Activated CD4-positive, alpha-beta memory T cell treated with anti-CD3 and anti-CD28 coated beads for 36 hours (primary cell): Measurements from ENCODE around the gene GRP. TPM values are rescaled to one million over a fixed set of nuclear protein-coding genes. Genes with fewer than 3 reads are reported as not detected.

Experiments
- CTCF ChIA-PET: fragments of 350-600 bp; sonication (Branson Sonifier 250); formaldehyde crosslinking; loops from one replicate; lab custom pipeline; 2021; ENCODE audit warnings: antibody characterized with exemption, inconsistent platforms; lab: Charles Lee
- POLR2A ChIA-PET: fragments of 350-600 bp; sonication (Branson Sonifier 250); formaldehyde crosslinking; loops from one replicate; lab custom pipeline; 2021; ENCODE audit warnings: antibody characterized with exemption; lab: Charles Lee
- DNase-seq: peaks from one replicate; pipeline ENCODE4 v3.0.0-alpha.2; 2020
- H3K27ac Mint-ChIP-seq: one replicate; pipeline ENCODE4 v1.8.0; 2021; ENCODE audit warnings: mixed read lengths
- H3K27me3 Mint-ChIP-seq: one replicate; pipeline ENCODE4 v1.8.0; 2021; ENCODE audit warnings: mixed read lengths
- H3K36me3 Mint-ChIP-seq: one replicate; pipeline ENCODE4 v1.8.0; 2021; ENCODE audit warnings: mixed read lengths
- H3K4me1 Mint-ChIP-seq: one replicate; pipeline ENCODE4 v1.8.0; 2021; ENCODE audit warnings: low read depth, mixed read lengths
- H3K4me3 Mint-ChIP-seq: one replicate; pipeline ENCODE4 v1.8.0; 2021; ENCODE audit warnings: mild to moderate bottlenecking, mixed read lengths
- H3K9me3 Mint-ChIP-seq: one replicate; pipeline ENCODE4 v1.8.0; 2021; ENCODE audit warnings: mixed read lengths
- intact Hi-C: fragments of 100-400 bp; cut with micrococcal nuclease; formaldehyde crosslinking; loops from one replicate; pipeline ENCODE4 v1.15.1; 2023
- total RNA-seq, 2 experiments: library from RNA; stranded (reverse); gene quantifications; one replicate each; pipeline ENCODE4 v1.2.3, GENCODE V29; 2021

The GRP gene
- total RNA-seq, 2 experiments from 2014 or later: not detected

DNA sequence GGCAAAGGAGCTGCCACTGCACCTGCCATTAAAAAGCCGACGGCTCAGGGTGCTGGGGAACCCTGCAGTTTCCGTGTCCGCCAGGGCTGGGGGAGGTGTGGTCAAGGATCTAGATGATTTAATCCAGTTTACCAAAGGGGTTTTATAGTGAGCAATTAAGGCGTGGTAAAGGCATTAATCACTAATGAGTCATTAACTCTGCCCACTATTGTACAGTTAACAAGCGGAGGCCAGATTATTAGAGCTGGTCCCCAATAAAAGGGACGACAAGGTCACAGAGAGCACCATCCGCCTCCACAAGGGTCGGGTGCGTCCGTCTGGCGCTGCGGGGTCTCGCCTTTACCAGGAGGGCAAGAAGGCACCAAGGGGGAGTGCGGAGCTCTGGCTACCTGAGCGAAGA lies 43.7 kb downstream of the GRP start:
- no peaks in the 10 kb centered on the region for H3K9me3 Mint-ChIP-seq
- peaks cover 79% of the 10 kb centered on the region for H3K27me3 Mint-ChIP-seq
- no peak overlapping the region for H3K4me3 Mint-ChIP-seq
- H3K4me1 Mint-ChIP-seq: peaks cover 26% of the 10 kb centered on the region
- H3K36me3 Mint-ChIP-seq: no peaks in the 10 kb centered on the region
- DNase-seq: no peak
- H3K27ac Mint-ChIP-seq: no peak overlapping the region
- ChIA-PET CTCF (interaction anchor here (1.1 kb wide), 1 partner anchor 9 kb away, joined by 3 read pairs; no protein-coding TSS in a partner anchor), POLR2A (no interaction called here)
- intact Hi-C loops: no loop called here

GRCh38 chr18:59264121-59264571 lies 44.2 kb downstream of the GRP start:
- no peaks in the 10 kb centered on the region for H3K9me3 Mint-ChIP-seq
- DNase-seq: no peak
- peaks cover 29% of the 10 kb centered on the region for H3K4me1 Mint-ChIP-seq
- intact Hi-C loops: no loop called here
- H3K27ac Mint-ChIP-seq: no peak overlapping the region
- H3K4me3 Mint-ChIP-seq: no peak overlapping the region
- H3K36me3 Mint-ChIP-seq: no peaks in the 10 kb centered on the region
- H3K27me3 Mint-ChIP-seq: peaks cover 79% of the 10 kb centered on the region
- POLR2A ChIA-PET: no interaction called here
- CTCF ChIA-PET: interaction anchor here (1.3 kb wide), 1 partner anchor 138 kb away, joined by 4 read pairs; no protein-coding TSS in a partner anchor

GRCh38 chr18:59264651-59265245 lies 44.8 kb downstream of the GRP start:
- H3K4me1 Mint-ChIP-seq: peaks cover 32% of the 10 kb centered on the region
- no peaks in the 10 kb centered on the region for H3K36me3 Mint-ChIP-seq
- intact Hi-C loops: loop anchor here (5.0 kb wide), 3 partner anchors 43 to 138 kb away; no protein-coding TSS in a partner anchor
- H3K9me3 Mint-ChIP-seq: no peaks in the 10 kb centered on the region
- H3K4me3 Mint-ChIP-seq: peak overlapping the region; percentile 64
- no peak overlapping the region for H3K27ac Mint-ChIP-seq
- peaks cover 78% of the 10 kb centered on the region for H3K27me3 Mint-ChIP-seq
- DNase-seq: no peak
- CTCF ChIA-PET: interaction anchor here (1.3 kb wide), 1 partner anchor 138 kb away, joined by 4 read pairs; no protein-coding TSS in a partner anchor
- POLR2A ChIA-PET: no interaction called here

DNA sequence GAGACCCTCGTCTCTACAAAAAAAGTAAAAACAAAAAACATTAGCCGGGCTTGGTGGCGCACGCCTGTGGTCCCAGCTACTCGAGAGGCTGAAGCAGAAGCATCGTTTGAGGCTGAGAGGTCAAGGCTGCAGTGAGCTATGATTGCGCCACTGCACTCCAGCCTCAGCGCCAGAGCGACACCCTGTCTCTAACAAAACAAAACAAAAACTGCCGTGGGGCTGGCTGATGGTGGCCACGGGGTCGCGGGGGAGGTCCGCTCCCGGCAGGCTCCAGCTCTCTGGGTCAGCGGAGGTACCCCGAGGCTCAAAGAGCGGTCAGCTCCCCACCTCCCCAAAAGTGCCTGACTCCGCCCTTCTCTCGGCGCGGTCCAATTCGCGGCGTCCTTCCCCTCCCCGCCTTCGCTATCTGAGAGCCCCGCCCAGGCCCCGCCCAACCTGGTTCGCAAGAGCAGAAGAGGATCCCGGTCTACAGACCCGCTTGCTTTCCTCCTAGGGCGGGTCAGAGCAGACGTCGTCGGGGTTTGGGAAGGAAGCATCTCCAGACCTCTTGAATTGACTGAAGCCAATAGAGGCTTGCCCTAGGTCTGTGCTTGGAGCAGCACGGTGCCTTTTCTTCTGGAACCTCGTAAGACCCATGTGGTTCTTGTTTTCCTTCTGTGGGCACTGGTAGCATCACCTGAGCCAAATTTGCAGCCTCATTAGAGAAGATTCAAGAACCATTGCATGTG lies 45.5 kb downstream of the GRP start:
- intact Hi-C loops: loop anchor here (5.0 kb wide), 3 partner anchors 42 to 137 kb away; no protein-coding TSS in a partner anchor
- Mint-ChIP-seq H3K36me3 (no peaks in the 10 kb centered on the region), H3K27ac (no peak overlapping the region), H3K27me3 (peaks cover 79% of the 10 kb centered on the region), H3K9me3 (no peaks in the 10 kb centered on the region), H3K4me1 (peaks cover 34% of the 10 kb centered on the region), H3K4me3 (peak overlapping the region; percentile 64)
- POLR2A ChIA-PET: no interaction called here
- DNase-seq: peak; percentile 69
- CTCF ChIA-PET: interaction anchor here (1.1 to 3.9 kb wide), 4 partner anchors 9 to 137 kb away, joined by 3 to 17 read pairs (median 4); no protein-coding TSS in a partner anchor

DNA sequence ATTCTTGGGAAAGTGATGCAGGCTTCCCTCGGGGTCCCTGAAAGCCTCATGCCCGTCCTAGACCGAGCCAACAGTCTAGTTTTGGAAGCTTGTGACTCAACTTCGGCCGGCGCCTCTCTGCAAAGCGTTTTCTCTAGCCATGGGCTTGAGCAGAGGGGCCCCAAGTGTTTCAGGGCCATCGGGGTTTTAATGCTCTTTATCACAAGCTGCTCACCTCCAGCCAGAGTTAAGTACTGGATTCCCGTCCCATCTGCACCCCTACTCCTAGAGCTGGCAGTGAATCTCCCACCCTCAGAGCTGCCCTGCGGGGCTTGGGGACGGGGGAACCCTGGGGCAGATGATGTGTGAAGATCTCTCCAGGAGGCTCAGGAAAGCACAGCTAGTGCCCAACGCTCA lies 46.0 kb downstream of the GRP start:
- no peaks in the 10 kb centered on the region for H3K36me3 Mint-ChIP-seq

GRCh38 chr18:59266459-59266858 lies 46.5 kb downstream of the GRP start:
- POLR2A ChIA-PET: no interaction called here
- Mint-ChIP-seq H3K36me3 (no peaks in the 10 kb centered on the region), H3K4me3 (no peak overlapping the region), H3K27me3 (peaks cover 87% of the 10 kb centered on the region), H3K27ac (no peak overlapping the region), H3K4me1 (peaks cover 34% of the 10 kb centered on the region), H3K9me3 (no peaks in the 10 kb centered on the region)
- intact Hi-C loops: loop anchor here (2.0 to 5.0 kb wide), 4 partner anchors 41 to 136 kb away; no protein-coding TSS in a partner anchor
- CTCF ChIA-PET: interaction anchor here (1.1 to 3.9 kb wide), 3 partner anchors 8 to 136 kb away, joined by 3 to 17 read pairs (median 5); no protein-coding TSS in a partner anchor
- no peak for DNase-seq

More for the DNA sequence above, 46.0 kb downstream of the GRP start:
- peaks cover 83% of the 10 kb centered on the region for H3K27me3 Mint-ChIP-seq
- H3K4me1 Mint-ChIP-seq: peaks cover 34% of the 10 kb centered on the region
- no peak overlapping the region for H3K27ac Mint-ChIP-seq
- H3K9me3 Mint-ChIP-seq: no peaks in the 10 kb centered on the region
- H3K4me3 Mint-ChIP-seq: no peak overlapping the region
- ChIA-PET CTCF (interaction anchor here (1.1 to 3.9 kb wide), 3 partner anchors 9 to 136 kb away, joined by 3 to 17 read pairs (median 5); no protein-coding TSS in a partner anchor), POLR2A (no interaction called here)
- DNase-seq: no peak
- intact Hi-C loops: loop anchor here (2.0 to 5.0 kb wide), 4 partner anchors 41 to 136 kb away; no protein-coding TSS in a partner anchor

DNA sequence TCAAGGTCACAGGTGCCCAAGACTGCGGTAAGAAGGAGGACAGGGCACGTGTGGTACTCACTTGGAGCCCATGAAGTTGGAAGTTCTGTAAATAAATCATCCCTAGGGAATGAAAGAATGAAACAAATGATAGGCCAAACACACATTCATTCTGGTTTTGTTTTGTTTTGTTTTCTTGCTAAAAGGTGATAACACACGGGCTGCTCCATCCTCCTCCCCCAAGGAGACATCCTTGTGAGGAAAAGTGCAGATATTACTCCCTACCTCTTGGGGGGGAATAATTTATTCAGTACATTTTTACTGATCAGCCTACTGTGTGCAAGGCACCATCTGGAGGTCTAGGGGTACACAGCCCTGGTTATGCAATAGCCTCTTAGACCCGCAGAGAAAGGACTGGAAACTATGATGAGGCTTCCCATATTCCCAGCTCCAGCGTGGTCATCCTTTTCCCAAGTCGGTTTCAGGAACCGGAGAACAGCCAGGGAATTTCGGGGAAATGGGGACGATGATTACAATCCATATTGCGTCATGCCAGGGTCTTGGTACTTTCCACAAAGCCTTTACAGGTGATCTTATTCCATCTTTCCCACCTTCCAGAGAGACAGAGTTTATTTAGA lies 47.0 kb downstream of the GRP start:
- no peaks in the 10 kb centered on the region for H3K36me3 Mint-ChIP-seq
- ChIA-PET CTCF (interaction anchor here (1.0 to 3.9 kb wide), 3 partner anchors 18 to 183 kb away, joined by 4 to 22 read pairs (median 17); no protein-coding TSS in a partner anchor), POLR2A (interaction anchor here (0.7 kb wide), 1 partner anchor 144 kb away, joined by 4 read pairs; no protein-coding TSS in a partner anchor)
- H3K4me3 Mint-ChIP-seq: no peak overlapping the region
- H3K9me3 Mint-ChIP-seq: no peaks in the 10 kb centered on the region
- DNase-seq: no peak
- H3K27ac Mint-ChIP-seq: no peak overlapping the region
- intact Hi-C loops: loop anchor here (2.0 to 5.0 kb wide), 4 partner anchors 40 to 135 kb away; no protein-coding TSS in a partner anchor
- peaks cover 90% of the 10 kb centered on the region for H3K27me3 Mint-ChIP-seq
- peaks cover 37% of the 10 kb centered on the region for H3K4me1 Mint-ChIP-seq

- Mint-ChIP-seq H3K4me3 (no peak overlapping the region), H3K36me3 (no peaks in the 10 kb centered on the region), H3K27me3 (peaks cover 86% of the 10 kb centered on the region), H3K27ac (no peak overlapping the region), H3K4me1 (peaks cover 39% of the 10 kb centered on the region), H3K9me3 (no peaks in the 10 kb centered on the region)
- ChIA-PET CTCF (interaction anchor here (1.0 to 3.9 kb wide), 4 partner anchors 19 to 183 kb away, joined by 3 to 22 read pairs (median 10); no protein-coding TSS in a partner anchor), POLR2A (interaction anchor here (0.7 kb wide), 1 partner anchor 144 kb away, joined by 4 read pairs; no protein-coding TSS in a partner anchor)
- no peak for DNase-seq
- intact Hi-C loops: loop anchor here (2.0 to 5.0 kb wide), 4 partner anchors 40 to 135 kb away; no protein-coding TSS in a partner anchor
These were observed 47.7 kb downstream of the GRP start for GRCh38 chr18:59267503-59268126.

- H3K27ac Mint-ChIP-seq: no peak overlapping the region
- H3K9me3 Mint-ChIP-seq: no peaks in the 10 kb centered on the region
- H3K36me3 Mint-ChIP-seq: no peaks in the 10 kb centered on the region
- intact Hi-C loops: loop anchor here (5.0 kb wide), 3 partner anchors 39 to 134 kb away; no protein-coding TSS in a partner anchor
- CTCF ChIA-PET: interaction anchor here (0.9 to 3.9 kb wide), 7 partner anchors 19 to 187 kb away, joined by 3 to 22 read pairs (median 7); no protein-coding TSS in a partner anchor
- DNase-seq: no peak
- H3K4me3 Mint-ChIP-seq: peak overlapping the region; percentile 12
- H3K4me1 Mint-ChIP-seq: peaks cover 39% of the 10 kb centered on the region
- peaks cover 81% of the 10 kb centered on the region for H3K27me3 Mint-ChIP-seq
- POLR2A ChIA-PET: no interaction called here
These were observed 48.3 kb downstream of the GRP start for GRCh38 chr18:59268127-59268720.

DNA sequence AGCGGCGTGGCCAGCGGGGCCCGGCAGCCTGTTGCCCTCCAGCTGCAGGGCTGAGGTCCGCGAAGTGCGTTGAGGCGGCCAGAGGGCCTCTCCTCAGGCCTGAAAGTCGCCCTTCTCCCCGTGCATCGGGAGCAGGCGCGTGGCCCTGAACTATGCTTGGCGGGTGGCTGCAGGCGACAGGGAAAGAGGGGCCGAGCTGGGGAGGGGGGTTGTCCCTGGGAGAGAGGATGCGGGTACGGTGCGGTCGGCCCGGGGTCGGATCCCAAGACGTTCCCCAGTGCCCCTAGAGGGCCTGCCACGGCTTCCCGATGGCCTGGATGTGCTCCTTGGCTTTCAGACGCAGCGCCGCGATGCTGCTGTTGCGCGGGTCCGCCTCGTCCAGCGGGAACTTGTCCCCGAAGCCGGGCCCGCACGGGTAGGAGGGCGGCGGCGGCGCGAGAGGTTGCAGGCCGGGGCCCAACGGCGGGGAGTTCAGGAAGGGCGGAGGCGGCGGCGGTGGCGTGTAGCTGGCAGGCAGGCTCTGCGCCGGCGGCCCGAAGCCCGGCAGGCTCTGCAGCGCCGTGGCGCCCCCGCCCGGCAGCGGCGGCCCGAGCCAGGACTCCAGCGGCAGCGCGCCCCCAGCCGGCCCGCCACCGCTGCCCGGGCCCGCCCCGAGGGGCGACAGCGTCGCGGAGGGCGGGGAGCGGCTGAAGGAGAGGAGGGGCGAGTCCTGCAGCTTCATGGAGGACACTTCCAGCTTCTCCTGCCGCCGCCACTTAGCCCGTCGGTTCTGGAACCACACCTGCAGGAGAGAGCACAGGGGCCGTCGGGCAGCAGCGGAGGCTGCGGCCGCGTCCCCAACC lies 49.0 kb downstream of the GRP start:
- ChIA-PET POLR2A (no interaction called here), CTCF (interaction anchor here (0.6 to 3.9 kb wide), 13 partner anchors 18 to 520 kb away, joined by 3 to 22 read pairs (median 3); no protein-coding TSS in a partner anchor)
- peaks cover 79% of the 10 kb centered on the region for H3K27me3 Mint-ChIP-seq
- DNase-seq: peak; percentile 72
- H3K27ac Mint-ChIP-seq: no peak overlapping the region
- peaks cover 43% of the 10 kb centered on the region for H3K4me1 Mint-ChIP-seq
- H3K4me3 Mint-ChIP-seq: peak overlapping the region; percentile 29
- intact Hi-C loops: loop anchor here (1.0 to 5.0 kb wide), 5 partner anchors 20 to 185 kb away; no protein-coding TSS in a partner anchor
- H3K36me3 Mint-ChIP-seq: no peaks in the 10 kb centered on the region
- H3K9me3 Mint-ChIP-seq: no peaks in the 10 kb centered on the region
